HG03280 (cell line): ENCODE results near the gene TNNI3K.

ENCODE experiments used
- ATAC-seq: cut with Tn5 transposase; IDR thresholded peaks from one replicate; pipeline ENCODE4 v1.9.1; 2021; ENCODE audit warnings: mild to moderate bottlenecking, moderate library complexity; ENCODE audit not compliant: unreplicated experiment

The TNNI3K gene

GRCh38 chr1:74429580-74429979 lies 194.4 kb downstream of the TNNI3K start:
- no peak for ATAC-seq

GRCh38 chr1:74430342-74430934 lies 195.3 kb downstream of the TNNI3K start:
- ATAC-seq = no peak

GRCh38 chr1:74431531-74431930 lies 196.3 kb downstream of the TNNI3K start:
- ATAC-seq = no peak

- no peak for ATAC-seq
These were observed 197.1 kb downstream of the TNNI3K start for GRCh38 chr1:74432325-74432724.

GRCh38 chr1:74434321-74434720 lies 199.1 kb downstream of the TNNI3K start:
- ATAC-seq = no peak

- no peak for ATAC-seq
These were observed 200.9 kb downstream of the TNNI3K start for GRCh38 chr1:74436078-74436477.

- ATAC-seq = no peak
These were observed 201.8 kb downstream of the TNNI3K start for GRCh38 chr1:74437035-74437434.

GRCh38 chr1:74452035-74452434 lies 216.8 kb downstream of the TNNI3K start:
- no peak for ATAC-seq

- no peak for ATAC-seq
These were observed 218.1 kb downstream of the TNNI3K start for GRCh38 chr1:74453277-74453676.

- no peak for ATAC-seq
These were observed 220.2 kb downstream of the TNNI3K start for GRCh38 chr1:74455390-74455789.

- no peak for ATAC-seq
These were observed 222.1 kb downstream of the TNNI3K start for GRCh38 chr1:74457253-74457652.

- peak; percentile 80 for ATAC-seq
These were observed 228.3 kb downstream of the TNNI3K start for GRCh38 chr1:74463333-74463988.

- no peak for ATAC-seq
These were observed 228.8 kb downstream of the TNNI3K start for GRCh38 chr1:74464037-74464436.

GRCh38 chr1:74465193-74465681 lies 230.1 kb downstream of the TNNI3K start:
- ATAC-seq = no peak

- ATAC-seq = no peak
These were observed 232.7 kb downstream of the TNNI3K start for GRCh38 chr1:74467786-74468377.

- no peak for ATAC-seq
These were observed 233.9 kb downstream of the TNNI3K start for GRCh38 chr1:74468982-74469603.

- no peak for ATAC-seq
These were observed 235.1 kb downstream of the TNNI3K start for GRCh38 chr1:74470251-74470650.

- no peak for ATAC-seq
These were observed 235.7 kb downstream of the TNNI3K start for GRCh38 chr1:74470936-74471335.

GRCh38 chr1:74471470-74471869 lies 236.3 kb downstream of the TNNI3K start:
- no peak for ATAC-seq

GRCh38 chr1:74474585-74474984 lies 239.4 kb downstream of the TNNI3K start:
- ATAC-seq = no peak

GRCh38 chr1:74478979-74479378 lies 243.8 kb downstream of the TNNI3K start:
- no peak for ATAC-seq

GRCh38 chr1:74480068-74480467 lies 244.9 kb downstream of the TNNI3K start:
- no peak for ATAC-seq
